NCI-H2196 treated with DMSO at 0.1 percent for 48 hours (cell line): ENCODE results near the gene DNAH2.

ENCODE experiments used
- DNase-seq: peaks from one replicate; lab custom pipeline; 2025; ENCODE audit not compliant: unreplicated experiment; lab: John Stamatoyannopoulos, UW

Gene DNAH2

DNA sequence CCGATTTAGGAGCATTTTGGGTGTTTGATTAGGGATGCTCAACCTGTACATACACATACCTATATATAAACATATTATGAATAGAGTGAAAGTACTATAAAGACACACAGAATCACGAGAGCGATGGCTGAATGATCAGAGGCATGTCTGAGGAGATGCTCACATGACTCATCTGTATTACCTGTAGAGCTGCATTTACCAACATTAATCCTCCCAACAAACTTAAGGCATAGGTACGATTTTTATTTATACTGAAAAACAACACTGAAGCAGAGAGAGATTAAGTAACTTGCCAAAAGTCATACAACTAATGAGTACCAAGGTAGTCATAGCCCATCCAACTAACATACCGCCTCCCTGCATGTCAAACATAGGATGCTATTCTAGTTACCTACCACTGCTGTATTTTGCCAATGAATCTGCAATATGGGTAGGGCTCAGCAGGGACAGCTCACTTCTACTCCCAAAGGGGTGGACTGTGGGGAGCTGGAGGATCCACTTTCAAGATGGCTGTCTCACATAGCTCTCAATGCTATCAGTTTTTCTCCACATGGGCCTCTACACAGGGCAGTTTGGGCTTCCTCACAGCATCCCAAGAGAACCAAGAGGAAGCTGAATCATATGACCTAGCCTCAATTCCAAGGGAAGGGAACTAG is 147.6 kb downstream of the DNAH2 start:
- no peak for DNase-seq

DNA sequence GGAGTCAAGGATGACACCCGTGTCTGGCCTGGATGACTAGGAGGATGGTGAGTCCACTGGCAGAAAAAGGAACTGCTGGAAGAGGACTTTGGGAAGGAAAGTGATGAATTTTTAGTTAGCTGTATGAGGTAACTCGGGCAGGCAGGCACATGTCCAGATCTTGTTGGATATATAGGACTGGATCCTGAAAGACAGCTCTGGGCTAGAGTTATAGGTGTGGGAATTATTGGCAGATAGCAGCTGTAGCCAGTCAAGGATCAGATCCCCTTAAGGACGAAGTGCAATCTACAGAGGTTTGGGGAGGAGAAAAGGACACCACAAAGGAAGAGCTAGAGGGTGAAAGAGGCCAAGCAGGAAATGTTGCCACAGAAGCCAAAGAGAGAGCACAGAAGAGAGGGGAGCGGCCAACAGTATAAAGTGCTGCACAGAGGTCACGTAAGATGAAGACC is 150.4 kb downstream of the DNAH2 start:
- DNase-seq, result no peak

DNA sequence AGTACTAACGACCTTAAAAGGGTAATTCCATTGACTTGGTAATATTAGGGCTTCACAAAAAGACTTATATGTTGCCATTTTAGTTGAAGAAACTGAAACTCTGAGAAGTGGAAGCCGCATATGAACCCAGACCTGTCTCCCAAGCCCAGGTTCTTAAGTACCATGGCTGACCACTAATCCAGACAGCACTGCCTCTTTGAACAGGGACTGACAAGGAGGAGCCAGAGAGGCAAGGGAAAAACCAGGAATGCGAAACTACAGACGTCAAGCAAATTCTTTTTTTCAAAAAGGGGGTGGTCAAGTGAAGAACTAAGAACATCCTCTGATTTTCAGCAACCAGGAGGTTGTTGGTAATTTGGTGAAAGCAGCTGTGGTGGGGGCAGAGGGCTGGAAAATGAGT is 155.5 kb downstream of the DNAH2 start:
- DNase-seq, result no peak

DNA sequence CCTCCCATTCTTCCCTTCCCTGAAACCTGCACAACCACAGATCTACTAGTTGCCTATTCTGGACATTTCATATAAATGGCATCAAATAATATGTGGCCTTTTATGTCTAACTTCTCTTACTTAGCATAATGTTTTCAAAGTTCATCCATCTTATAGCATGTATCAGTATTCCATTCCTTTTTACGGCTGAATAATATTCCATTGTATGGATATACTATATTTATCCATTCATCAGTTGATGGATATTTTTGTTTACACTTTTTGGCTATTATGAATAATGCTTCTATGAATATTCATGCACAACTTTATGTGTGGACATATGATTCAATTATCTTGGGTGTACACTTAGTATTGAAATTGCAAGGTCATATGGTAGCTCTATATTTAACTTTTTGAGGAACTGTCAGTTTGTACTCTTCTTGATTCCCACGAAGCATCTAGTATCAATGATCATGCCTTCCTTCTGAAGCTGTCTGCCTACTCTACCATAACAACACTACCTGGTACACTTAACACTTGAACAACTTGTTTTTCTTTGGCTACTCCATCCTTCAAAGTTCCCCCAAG is 158.3 kb downstream of the DNAH2 start:
- no peak for DNase-seq

DNA sequence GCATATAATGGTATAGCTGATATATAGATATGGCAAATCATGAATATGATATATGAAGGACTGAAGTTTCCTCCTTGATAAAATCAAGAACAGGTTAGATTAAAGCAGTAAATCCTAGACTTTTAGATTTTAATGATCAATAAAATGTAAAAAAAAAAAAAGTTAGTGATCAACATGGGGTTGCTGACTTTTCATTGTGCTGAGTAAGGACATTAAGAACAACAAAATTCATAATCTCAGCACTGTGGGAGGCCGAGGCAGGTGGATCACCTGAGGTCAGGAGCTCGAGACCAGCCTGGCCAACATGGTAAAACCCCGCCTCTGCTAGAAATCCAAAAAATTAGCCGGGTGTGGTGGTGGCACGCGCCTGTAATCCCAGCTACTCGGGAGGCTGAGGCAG is 160.7 kb downstream of the DNAH2 start:
- DNase-seq, result no peak

DNA sequence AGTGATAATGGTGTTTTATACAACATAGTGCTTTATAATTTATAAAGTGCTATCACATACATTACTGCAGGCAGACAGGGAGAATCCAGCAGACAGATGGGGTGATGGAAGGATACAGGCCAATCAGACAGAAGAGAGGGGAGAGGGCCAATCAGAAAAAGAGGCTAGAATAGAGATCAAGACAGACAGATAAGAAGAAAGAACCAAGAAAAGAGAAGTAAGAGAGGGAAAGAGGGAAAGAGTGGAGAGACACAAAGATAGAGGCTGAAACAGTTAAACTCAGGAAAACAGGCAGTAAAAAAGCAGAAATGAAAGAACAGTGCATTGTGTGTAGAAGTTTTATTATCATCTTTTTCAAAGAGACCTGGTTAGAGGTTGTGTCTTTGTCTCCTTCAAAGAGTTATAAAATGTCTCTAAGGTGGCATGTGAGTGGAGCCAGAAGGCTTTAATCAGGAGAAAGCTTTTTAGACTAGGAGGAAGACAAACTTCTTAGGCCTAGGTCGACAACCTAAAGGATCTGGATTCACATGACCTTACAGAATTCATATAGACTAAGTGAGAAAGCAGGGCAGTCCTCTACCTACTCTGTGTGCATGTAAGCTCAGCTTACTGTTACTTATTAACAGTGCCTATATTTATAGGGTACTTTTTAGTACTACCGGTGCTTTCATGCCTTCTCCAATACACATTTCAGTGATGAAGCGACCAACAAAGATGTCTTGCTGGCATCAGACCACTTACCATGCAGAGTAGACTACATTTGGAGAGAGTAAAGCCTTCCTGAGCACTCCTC is 162.7 kb downstream of the DNAH2 start:
- DNase-seq, result no peak

DNA sequence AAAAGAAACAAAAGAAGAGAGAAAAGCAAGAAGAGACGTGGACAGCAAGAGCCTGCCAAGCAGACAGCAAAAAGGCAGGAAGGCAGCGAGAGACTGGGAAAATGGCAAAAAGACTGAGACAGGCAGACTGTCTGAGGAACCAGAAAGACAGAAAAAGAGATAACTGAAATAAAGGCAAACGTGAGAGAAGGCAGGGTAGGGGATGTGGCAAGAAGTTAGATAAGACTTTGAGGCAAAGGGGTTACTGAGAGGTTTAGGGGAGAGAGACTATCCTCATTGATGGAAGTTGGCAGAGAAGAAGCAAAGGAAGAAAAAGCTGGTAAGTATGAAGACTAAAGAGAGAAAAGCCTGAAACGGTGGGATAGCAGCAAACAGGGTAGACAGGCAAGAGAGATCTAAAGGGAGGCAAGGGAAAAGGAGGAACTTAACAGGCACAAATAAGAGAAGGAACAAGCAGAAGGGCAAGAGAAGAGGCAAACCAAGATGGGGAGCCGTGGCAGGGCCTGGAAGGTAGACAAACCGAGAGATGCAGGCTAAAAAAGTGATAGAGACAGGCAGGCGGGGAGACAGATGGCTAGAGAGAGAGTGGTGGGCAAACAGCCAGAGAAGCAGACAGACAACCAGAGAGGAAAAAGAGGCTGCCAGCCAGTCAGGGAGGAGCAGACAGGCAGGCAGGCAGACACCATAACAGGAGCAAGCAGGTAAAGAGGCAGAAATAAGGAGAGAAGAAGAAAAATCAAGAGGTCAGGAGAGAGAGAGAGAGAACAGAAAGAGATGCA is 163.9 kb downstream of the DNAH2 start:
- no peak for DNase-seq

DNA sequence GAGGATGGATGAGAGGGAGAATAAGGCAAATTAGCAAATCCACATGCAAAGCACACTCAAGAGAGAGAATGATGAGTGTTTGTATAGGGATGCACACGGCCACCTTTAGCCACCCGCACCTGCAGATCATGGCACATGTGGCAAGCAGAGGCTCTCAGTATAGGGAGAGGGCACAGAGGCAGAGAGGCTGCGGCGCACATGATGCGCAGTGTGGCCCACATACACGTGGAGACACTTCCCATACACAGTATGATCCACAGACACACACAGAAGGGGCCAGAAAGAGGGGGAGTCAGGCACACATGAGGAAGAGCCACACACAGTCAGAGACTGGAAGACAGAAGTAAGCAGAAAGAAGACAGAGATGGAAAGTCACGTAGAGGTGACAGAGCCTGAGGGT is 164.5 kb downstream of the DNAH2 start:
- DNase-seq, result peak; percentile 20

DNA sequence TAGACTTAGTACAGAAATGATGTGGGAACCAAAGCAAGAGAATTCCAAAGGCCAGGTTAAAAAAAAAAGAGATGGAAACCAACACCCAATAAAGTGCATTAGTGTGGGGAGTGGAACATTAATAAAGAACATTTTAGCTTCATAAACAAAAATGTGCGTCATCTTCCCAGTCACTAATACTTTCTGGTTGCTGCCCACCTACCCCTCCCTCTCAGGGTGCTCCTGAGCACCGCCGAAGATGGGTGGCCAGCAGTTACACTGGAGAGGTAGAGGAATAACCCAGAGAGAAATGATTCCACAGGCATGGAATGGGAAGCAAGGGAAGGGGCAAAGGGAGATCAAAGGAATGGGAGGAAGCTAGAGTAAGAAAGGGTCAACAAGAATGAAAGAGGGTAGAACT is 165.1 kb downstream of the DNAH2 start:
- DNase-seq, result no peak
